H7 (cell line): ENCODE data around the gene RGS13. TPM values are rescaled to one million over a fixed set of nuclear protein-coding genes. Genes with fewer than 3 reads are reported as not detected.

Experiments used
- DNase-seq: peaks from one replicate; pipeline ENCODE4 v3.0.0; 2012
- H3K27me3 ChIP-seq: 2 replicates; pipeline ENCODE4 v1.6.0; 2011; ENCODE audit warnings: mild to moderate bottlenecking, low read length; ENCODE audit not compliant: control insufficient read depth, insufficient read depth
- H3K36me3 ChIP-seq: replicated peaks from 2 replicates; pipeline ENCODE4 v1.5.1; 2011; ENCODE audit warnings: low read length; ENCODE audit not compliant: control insufficient read depth, insufficient read depth
- H3K4me3 ChIP-seq: 2 replicates; pipeline ENCODE4 v1.5.1; 2011; ENCODE audit warnings: low read depth, mild to moderate bottlenecking, control low read depth, low read length, moderate library complexity; ENCODE audit not compliant: insufficient read depth
- total RNA-seq: library from RNA; depleted of rRNA; stranded (reverse); fragments of >200 nt; shearing (Covaris generic); gene quantifications from 2 replicates; pipeline ENCODE4 v1.2.3, GENCODE V29; 2014

Gene RGS13
- total RNA-seq, 1 experiment from 2014 or later = not detected

DNA sequence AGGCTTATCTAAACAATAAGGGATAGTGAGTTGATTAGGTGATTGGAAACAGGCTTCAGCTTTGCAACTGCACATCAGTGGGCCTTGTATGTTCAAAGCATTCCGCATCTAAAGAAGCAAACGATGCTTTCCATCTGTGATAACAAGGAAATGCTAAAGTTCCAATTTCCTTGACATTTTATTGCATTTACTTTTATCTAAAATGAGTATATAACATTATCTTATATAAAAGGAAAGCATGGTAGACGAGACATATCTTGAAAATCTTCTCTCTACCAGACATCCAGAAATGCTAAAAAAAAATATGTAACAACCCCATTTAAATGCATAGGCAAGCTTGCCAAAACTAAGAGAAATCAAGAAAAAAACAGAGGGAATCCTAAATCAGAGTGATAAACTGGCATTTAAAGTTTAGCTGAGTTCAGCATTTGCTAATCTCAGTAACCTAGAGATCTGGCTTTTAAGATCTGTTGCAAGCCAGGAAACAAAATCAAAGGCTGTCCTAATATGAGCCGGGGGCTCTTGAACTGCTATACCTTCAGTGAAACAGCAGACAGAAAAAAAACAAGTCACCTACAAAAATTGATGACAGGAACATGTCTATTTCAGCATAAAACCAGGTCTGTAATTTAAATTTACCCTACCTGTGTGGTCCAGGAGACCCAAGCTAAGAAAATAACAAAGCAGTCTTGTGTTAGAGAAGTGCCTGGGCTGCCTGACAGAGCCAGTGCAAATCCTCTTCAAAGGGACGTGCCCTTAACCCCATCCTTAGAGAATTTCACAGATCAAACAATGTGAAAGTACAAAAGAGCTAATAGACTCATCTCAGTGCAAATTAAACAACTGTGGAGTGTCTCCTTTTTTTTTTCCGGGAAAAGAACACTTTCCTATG is 3.1 kb upstream of the RGS13 start:
- no peaks in the 10 kb centered on the region for H3K27me3 ChIP-seq
- no peaks in the 10 kb centered on the region for H3K36me3 ChIP-seq
- no peak for DNase-seq
- H3K4me3 ChIP-seq = no peak overlapping the region

DNA sequence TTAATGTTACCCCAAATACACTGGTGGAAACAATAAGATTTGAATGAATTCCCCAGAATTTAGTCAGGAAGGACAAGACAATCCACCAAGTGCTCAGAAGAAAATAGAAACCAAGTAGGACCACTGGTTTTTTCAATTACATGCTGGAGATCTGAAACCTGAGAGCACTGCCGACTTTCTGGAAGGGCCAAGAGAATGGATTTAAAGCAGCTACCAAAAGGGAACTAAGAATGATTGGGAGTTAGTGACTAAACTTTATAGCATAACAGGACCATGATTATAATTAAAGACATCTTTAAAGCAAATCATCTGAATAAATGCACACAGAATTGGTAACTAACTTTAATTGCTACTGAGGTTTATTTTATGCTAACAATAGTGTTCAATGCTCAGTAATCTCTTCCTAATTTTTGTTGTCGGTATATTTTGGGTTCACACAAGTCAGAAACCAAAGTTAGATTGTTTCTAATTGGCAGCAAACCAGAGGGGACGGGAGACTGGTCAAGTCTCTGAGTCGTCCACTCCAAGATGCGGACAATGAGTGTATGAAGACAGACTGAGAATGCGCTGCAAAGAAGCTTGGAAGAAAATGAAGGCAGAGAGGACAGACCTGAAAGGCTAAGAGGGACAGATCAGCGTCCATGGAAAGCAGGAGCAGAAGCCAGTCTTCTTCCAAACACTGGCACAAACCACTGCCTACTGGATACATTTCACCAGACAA is 2.3 kb upstream of the RGS13 start:
- Histone ChIP-seq H3K4me3 (no peak overlapping the region), H3K36me3 (no peaks in the 10 kb centered on the region), H3K27me3 (no peaks in the 10 kb centered on the region)
- no peak for DNase-seq

- DNase-seq = no peak
- no peaks in the 10 kb centered on the region for H3K36me3 ChIP-seq
- H3K27me3 ChIP-seq = no peaks in the 10 kb centered on the region
- H3K4me3 ChIP-seq = no peak overlapping the region
Measured at GRCh38 chr1:192635041-192635440, 906 bp upstream of the RGS13 start.

- no peak for DNase-seq
- H3K36me3 ChIP-seq = no peaks in the 10 kb centered on the region
- H3K27me3 ChIP-seq = no peaks in the 10 kb centered on the region
- no peak overlapping the region for H3K4me3 ChIP-seq
Measured at GRCh38 chr1:192639607-192640368, 3.8 kb downstream of the RGS13 start.

DNA sequence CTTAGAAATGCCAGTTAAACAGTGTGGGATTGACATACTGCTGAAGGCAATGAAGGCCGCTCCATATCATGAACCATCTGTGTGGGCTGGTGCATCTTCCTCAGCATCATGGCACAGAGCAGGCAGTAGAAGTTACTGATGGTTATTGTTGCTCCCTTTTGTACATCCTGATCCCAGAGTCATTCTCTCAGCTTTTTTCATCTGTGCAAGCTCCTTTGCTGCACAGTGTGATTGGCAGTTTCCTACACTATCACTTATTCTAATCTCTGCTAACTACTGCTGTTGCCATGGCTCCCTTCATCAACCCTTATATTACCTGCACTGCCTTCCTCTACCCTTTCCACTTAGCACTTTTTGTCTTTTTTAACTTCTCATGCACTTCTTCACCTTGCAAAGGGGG is 16.2 kb downstream of the RGS13 start:
- Histone ChIP-seq H3K36me3 (no peaks in the 10 kb centered on the region), H3K4me3 (no peak overlapping the region), H3K27me3 (no peaks in the 10 kb centered on the region)
- DNase-seq = no peak

DNA sequence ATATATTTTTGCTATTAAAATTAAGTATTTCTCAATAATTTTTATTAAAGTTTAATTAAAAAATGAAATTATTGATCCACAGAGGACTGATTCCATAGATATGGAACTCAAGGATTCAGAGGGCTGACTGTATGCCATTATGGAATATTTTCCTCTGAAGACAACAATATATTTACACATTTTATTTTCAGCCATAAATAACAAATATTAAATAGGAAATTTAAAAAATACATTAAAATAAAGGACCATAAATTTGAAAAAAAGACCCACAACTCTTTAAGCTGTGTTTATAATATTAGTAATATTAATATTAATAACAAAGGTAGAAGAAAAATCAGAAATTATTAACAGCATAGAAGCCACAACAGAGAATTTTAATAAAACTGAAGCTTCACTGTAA is 18.2 kb downstream of the RGS13 start:
- H3K27me3 ChIP-seq = no peaks in the 10 kb centered on the region
- no peaks in the 10 kb centered on the region for H3K36me3 ChIP-seq
- no peak for DNase-seq
- H3K4me3 ChIP-seq = no peak overlapping the region

DNA sequence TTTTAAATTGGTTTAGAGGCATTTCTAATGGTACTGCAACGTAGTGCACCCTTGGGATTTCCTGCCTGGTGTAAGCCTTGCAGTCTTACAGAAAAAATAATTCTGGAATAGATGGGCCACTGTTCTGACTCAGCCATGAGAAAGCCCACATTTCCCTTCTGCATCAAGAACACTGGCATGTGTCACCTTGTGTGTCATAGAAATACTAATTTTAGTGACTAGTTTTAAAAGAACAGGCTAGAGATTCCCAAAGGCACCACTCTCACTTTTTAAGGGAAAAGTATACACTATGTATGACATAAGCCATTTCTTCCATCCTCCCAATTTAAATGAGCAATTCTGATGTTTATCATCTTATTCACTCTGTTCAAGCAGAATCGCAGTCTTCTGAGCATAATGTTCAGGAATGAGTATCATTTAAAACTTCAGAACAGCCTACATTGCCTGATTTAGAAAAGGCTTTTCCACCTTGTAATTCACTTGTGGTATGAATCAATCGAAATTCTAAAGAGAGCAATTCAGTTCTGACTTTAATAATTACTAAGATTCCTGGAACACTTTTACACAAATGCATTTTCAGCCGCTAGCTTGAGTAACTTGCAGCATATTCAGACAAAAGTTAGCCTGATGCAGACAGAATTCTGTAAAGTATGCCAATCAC is 18.8 kb downstream of the RGS13 start:
- DNase-seq = no peak
- Histone ChIP-seq H3K27me3 (no peaks in the 10 kb centered on the region), H3K4me3 (no peak overlapping the region), H3K36me3 (no peaks in the 10 kb centered on the region)

GRCh38 chr1:192657760-192658159 is 21.8 kb downstream of the RGS13 start:
- Histone ChIP-seq H3K4me3 (no peak overlapping the region), H3K27me3 (no peaks in the 10 kb centered on the region), H3K36me3 (no peaks in the 10 kb centered on the region)
- DNase-seq = no peak

GRCh38 chr1:192658255-192658654 is 22.3 kb downstream of the RGS13 start:
- Histone ChIP-seq H3K36me3 (no peaks in the 10 kb centered on the region), H3K4me3 (no peak overlapping the region), H3K27me3 (no peaks in the 10 kb centered on the region)
- DNase-seq = no peak

GRCh38 chr1:192660613-192661012 is 24.7 kb downstream of the RGS13 start:
- DNase-seq = no peak
- Histone ChIP-seq H3K36me3 (no peaks in the 10 kb centered on the region), H3K4me3 (no peak overlapping the region), H3K27me3 (no peaks in the 10 kb centered on the region)

- DNase-seq = no peak
- Histone ChIP-seq H3K27me3 (no peaks in the 10 kb centered on the region), H3K36me3 (no peaks in the 10 kb centered on the region), H3K4me3 (no peak overlapping the region)
Measured at GRCh38 chr1:192668409-192668983, 32.5 kb downstream of the RGS13 start.

DNA sequence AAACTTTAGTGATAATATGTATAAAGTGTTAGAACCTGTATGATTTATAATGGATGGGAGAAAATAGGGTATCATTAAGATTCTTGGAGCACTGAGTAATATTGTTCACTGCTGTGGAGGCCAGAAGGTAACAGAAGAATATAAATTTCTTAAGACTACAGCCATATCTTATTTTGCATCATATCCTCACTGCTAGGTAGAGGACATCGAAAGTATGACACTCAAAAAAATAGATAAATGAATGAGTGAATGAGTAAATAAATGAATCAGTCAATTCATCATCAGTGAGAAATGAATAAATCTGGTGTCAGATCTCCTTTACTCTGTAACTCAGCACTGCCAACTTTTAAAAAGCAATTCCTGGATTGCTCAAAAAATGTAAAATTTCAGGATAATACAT is 33.2 kb downstream of the RGS13 start:
- no peak for DNase-seq
- Histone ChIP-seq H3K4me3 (no peak overlapping the region), H3K27me3 (no peaks in the 10 kb centered on the region), H3K36me3 (no peaks in the 10 kb centered on the region)

- DNase-seq = no peak
- Histone ChIP-seq H3K27me3 (no peaks in the 10 kb centered on the region), H3K4me3 (no peak overlapping the region), H3K36me3 (no peaks in the 10 kb centered on the region)
Measured at GRCh38 chr1:192675716-192676115, 39.8 kb downstream of the RGS13 start.

GRCh38 chr1:192678099-192678498 is 42.2 kb downstream of the RGS13 start:
- H3K36me3 ChIP-seq = no peaks in the 10 kb centered on the region
- no peak overlapping the region for H3K4me3 ChIP-seq
- no peak for DNase-seq
- no peaks in the 10 kb centered on the region for H3K27me3 ChIP-seq
